ENCODE results near the gene TMPRSS9.

DNA sequence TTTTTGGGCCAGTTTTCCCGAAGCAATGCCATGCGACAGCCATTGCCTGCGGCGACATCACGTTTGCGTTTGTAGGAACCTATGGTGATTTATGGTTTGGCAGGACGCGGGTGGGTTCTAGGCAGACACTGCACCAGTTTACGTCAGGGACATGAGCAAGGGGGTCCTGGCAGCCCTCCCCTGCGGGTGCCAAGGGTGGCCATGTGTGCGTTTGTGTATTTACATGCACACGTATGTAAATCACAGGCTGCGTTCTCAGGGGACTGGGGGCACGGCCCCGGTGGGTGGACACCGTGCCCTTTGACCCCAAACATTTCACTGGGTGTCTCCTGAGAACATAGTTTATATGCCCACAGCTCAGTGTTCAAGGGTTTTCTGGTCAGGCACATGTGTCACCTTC is 9.4 kb upstream of the TMPRSS9 start:
- TF ChIP-seq, protein P1, sequence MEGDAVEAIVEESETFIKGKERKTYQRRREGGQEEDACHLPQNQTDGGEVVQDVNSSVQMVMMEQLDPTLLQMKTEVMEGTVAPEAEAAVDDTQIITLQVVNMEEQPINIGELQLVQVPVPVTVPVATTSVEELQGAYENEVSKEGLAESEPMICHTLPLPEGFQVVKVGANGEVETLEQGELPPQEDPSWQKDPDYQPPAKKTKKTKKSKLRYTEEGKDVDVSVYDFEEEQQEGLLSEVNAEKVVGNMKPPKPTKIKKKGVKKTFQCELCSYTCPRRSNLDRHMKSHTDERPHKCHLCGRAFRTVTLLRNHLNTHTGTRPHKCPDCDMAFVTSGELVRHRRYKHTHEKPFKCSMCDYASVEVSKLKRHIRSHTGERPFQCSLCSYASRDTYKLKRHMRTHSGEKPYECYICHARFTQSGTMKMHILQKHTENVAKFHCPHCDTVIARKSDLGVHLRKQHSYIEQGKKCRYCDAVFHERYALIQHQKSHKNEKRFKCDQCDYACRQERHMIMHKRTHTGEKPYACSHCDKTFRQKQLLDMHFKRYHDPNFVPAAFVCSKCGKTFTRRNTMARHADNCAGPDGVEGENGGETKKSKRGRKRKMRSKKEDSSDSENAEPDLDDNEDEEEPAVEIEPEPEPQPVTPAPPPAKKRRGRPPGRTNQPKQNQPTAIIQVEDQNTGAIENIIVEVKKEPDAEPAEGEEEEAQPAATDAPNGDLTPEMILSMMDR (IDR thresholded peaks at IDR 0.05) = no peak
- no peak for TF ChIP-seq POLR2A (IDR thresholded peaks at IDR 0.05)
